K562 (cell line): ENCODE measurements around the gene MPPED2. TPM values are rescaled to one million over a fixed set of nuclear protein-coding genes. Genes with fewer than 3 reads are reported as not detected.

Experiments
- ATAC-seq: fragments of 200-7000 bp; cut with Tn5 transposase; 3 replicates; pipeline ENCODE4 v1.9.1; 2020; ENCODE audit warnings: moderate library complexity
- BruUV-seq: library from RNA; stranded (reverse); fragments of 400-500 nt; replicated peaks from 2 replicates; lab custom pipeline; 2021; lab: Mats Ljungman, UMichigan
- CTCF ChIA-PET: fragments of 300-600 bp; formaldehyde crosslinking; extraction: SDS; loops from one replicate; lab custom pipeline; 2021; ENCODE audit warnings: low intra/inter-chr PET ratio; lab: Yijun Ruan, JAX
- POLR2A ChIA-PET: fragments of 300-600, 350-650 bp; sonication (Branson Sonifier 250); formaldehyde crosslinking; extraction: SDS; loops from one replicate; lab custom pipeline; 2021; ENCODE audit warnings: antibody characterized with exemption, inconsistent platforms; lab: Yijun Ruan, JAX
- DNase-seq, 4 experiments: peaks; one replicate each; pipeline versions ENCODE4 v3.0.0 to v3.0.0-alpha.2; 2011 to 2018; ENCODE audit warnings: low spot score in 3 of 4, mixed read lengths in 3 of 4; ENCODE audit errors: extremely low read depth in 1 of 4
- FAIRE-seq: peaks from 2 replicates; lab custom pipeline; 2011; peaks lifted over from hg19 to GRCh38; lab: Jason Lieb, UNC
- H2AFZ ChIP-seq: 2 replicates; pipeline ENCODE4 v1.6.0; 2011; ENCODE audit warnings: low read depth, low read length, control low read depth, inconsistent platforms
- H3K27ac ChIP-seq: fragments of 200-600 bp; 3 replicates; pipeline ENCODE4 v1.8.0; 2011; ENCODE audit warnings: low read depth, mild to moderate bottlenecking, control low read depth, inconsistent platforms, low read length, moderate library complexity, mixed read lengths; ENCODE audit errors: extremely low read depth
- H3K27me3 ChIP-seq, 2 experiments: fragments of 300-600 bp in 1 of 2; 2 replicates in 1 of 2; 3 replicates in 1 of 2; pipeline versions ENCODE4 v1.6.0 to v1.8.0; 2011; ENCODE audit warnings: inconsistent platforms in 2 of 2, low read length in 2 of 2, mild to moderate bottlenecking in 1 of 2, mixed read lengths in 1 of 2, moderate library complexity in 1 of 2; ENCODE audit not compliant: control insufficient read depth in 2 of 2, insufficient read depth in 2 of 2
- H3K36me3 ChIP-seq: fragments of 300-600 bp; 3 replicates; pipeline ENCODE4 v1.8.0; 2011; ENCODE audit warnings: mild to moderate bottlenecking, low read length, inconsistent platforms; ENCODE audit not compliant: control insufficient read depth, insufficient read depth
- H3K4me1 ChIP-seq, 2 experiments: fragments of 200-600 bp in 1 of 2; replicated peaks in 1 of 2; 2 replicates in 1 of 2; 3 replicates in 1 of 2; pipeline versions ENCODE4 v1.5.1 to v1.8.0; 2011; ENCODE audit warnings: inconsistent platforms in 2 of 2, low read length in 2 of 2, mild to moderate bottlenecking in 1 of 2, mixed read lengths in 1 of 2, moderate library complexity in 1 of 2; ENCODE audit not compliant: control insufficient read depth in 2 of 2, insufficient read depth in 2 of 2
- H3K4me2 ChIP-seq: 2 replicates; pipeline ENCODE4 v1.6.1; 2011; ENCODE audit warnings: low read length, control low read depth, inconsistent platforms, mixed read lengths; ENCODE audit not compliant: insufficient read depth
- H3K4me3 ChIP-seq: fragments of 200-600 bp; sonication (generic), shearing (Covaris generic); 2 replicates; pipeline ENCODE4 v1.5.1; 2016; ENCODE audit warnings: control low read depth, inconsistent platforms
- H3K79me2 ChIP-seq: fragments of 200-600 bp; 3 replicates; pipeline ENCODE4 v1.8.0; 2011; ENCODE audit warnings: low read length, inconsistent platforms; ENCODE audit not compliant: control insufficient read depth, insufficient read depth
- H3K9ac ChIP-seq, 2 experiments: 2 replicates each; pipeline versions ENCODE4 v1.6.0 to v1.6.1; 2011; ENCODE audit warnings: low read depth in 2 of 2, low read length in 2 of 2, control low read depth in 1 of 2, inconsistent platforms in 1 of 2, mild to moderate bottlenecking in 1 of 2, mixed read lengths in 1 of 2; ENCODE audit not compliant: insufficient read depth in 1 of 2
- H3K9me1 ChIP-seq: one replicate; pipeline ENCODE4 v1.6.0; 2011; ENCODE audit warnings: inconsistent platforms, mild to moderate bottlenecking, low read length, moderate library complexity; ENCODE audit not compliant: control insufficient read depth, insufficient read depth
- H3K9me3 ChIP-seq: replicated peaks from 2 replicates; pipeline ENCODE4 v1.5.1; 2011; ENCODE audit warnings: low read depth, low read length, inconsistent platforms; ENCODE audit not compliant: control insufficient read depth, insufficient read depth
- H4K20me1 ChIP-seq: replicated peaks from 2 replicates; pipeline ENCODE4 v1.6.1; 2011; ENCODE audit warnings: low read length, inconsistent platforms, mixed read lengths; ENCODE audit not compliant: control insufficient read depth, insufficient read depth
- DDX20 ChIP-seq: fragments of 450-650 bp; IDR thresholded peaks from 2 replicates; pipeline ENCODE4 v1.6.1; 2016; ENCODE audit warnings: missing genetic modification characterization, low read depth, mild to moderate bottlenecking, missing compliant biosample characterization, moderate library complexity
- FOXO4 ChIP-seq: fragments of 450-650 bp; formaldehyde crosslinking; IDR thresholded peaks from 2 replicates; pipeline ENCODE4 v1.4.0; 2020; ENCODE audit warnings: mild to moderate bottlenecking, moderate library complexity
- ZNF277 ChIP-seq: fragments of 250-450 bp; sonication (Bioruptor Pico); IDR thresholded peaks from 2 replicates; pipeline ENCODE4 v1.8.0; 2022; ENCODE audit warnings: inconsistent platforms, mild to moderate bottlenecking, moderate library complexity, borderline replicate concordance
- in situ Hi-C: fragments of 300-500 bp; cut with MboI; formaldehyde crosslinking; loops from 4 replicates; pipeline ENCODE4 v1.15.0; 2018; ENCODE audit warnings: inconsistent platforms, mixed read lengths
- intact Hi-C: fragments of 100-400 bp; cut with micrococcal nuclease; formaldehyde crosslinking; loops from 2 replicates; pipeline ENCODE4 v1.14.2; 2022
- polyA plus RNA-seq, 8 experiments: library from polyadenylated mRNA; depleted of rRNA in 4 of 8; stranded (reverse) in 5 of 8; unstranded in 3 of 8; fragments of >200 nt; fragmentation: Nextera tagmentation in 2 of 8; fragmentation: Illumina TruSeq in 1 of 8; extraction: Ambion mirVana in 2 of 8; extraction: Trizol in 1 of 8; gene quantifications; 2 replicates each; pipeline versions ENCODE4 v1.2.1 to v1.2.3, GENCODE V29; 2011 to 2014; ENCODE audit warnings: inconsistent platforms in 1 of 8, missing spikeins in 1 of 8
- total RNA-seq, 7 experiments: library from RNA; depleted of rRNA in 6 of 7; stranded (reverse); fragments of >200 nt in 6 of 7; fragmentation: Illumina TruSeq in 2 of 7; extraction: Trizol in 2 of 7; gene quantifications; 2 replicates each; pipeline versions ENCODE4 v1.2.1 to v1.2.3, GENCODE V29; 2011 to 2021; ENCODE audit warnings: low replicate concordance in 1 of 7

Gene MPPED2
- total and polyA plus RNA-seq, 9 of the 15 experiments (the other 6 are each of a cell fraction or from before 2014, with no cell fraction given), result not detected

- Histone ChIP-seq H3K79me2 (no peaks in the 10 kb centered on the region), H3K27me3 (no peaks in the 10 kb centered on the region), H3K4me3 (no peak overlapping the region), H3K27ac (no peak overlapping the region), H3K9ac (no peak overlapping the region), H2AFZ (no peak overlapping the region), H3K36me3 (no peaks in the 10 kb centered on the region), H4K20me1 (no peaks in the 10 kb centered on the region), H3K9me3 (no peaks in the 10 kb centered on the region; the same call in 1 of the 2 replicates), H3K9me1 (no peaks in the 10 kb centered on the region)
- BruUV-seq, result no TSS peak
- DNase-seq (no peak), FAIRE-seq (no peak)
- intact Hi-C loops, result no loop called here
- in situ Hi-C loops, result no loop called here
- TF ChIP-seq ZNF277 (CRISPR knock-in tag) (no peak), DDX20 (tag) (no peak), FOXO4 (no peak)
- TF ChIP-seq, all 486 proteins: peak for 0
- ATAC-seq, result no peak
- ChIA-PET POLR2A (no interaction called here), CTCF (no interaction called here)
- Histone ChIP-seq H3K4me2 (no peak overlapping the region), H3K4me1 (no peaks in the 10 kb centered on the region)
Measured at GRCh38 chr11:30608534-30608933, 22.4 kb upstream of the MPPED2 start.
